RWPE2 (cell line): ENCODE data around the gene OR8K1.

ENCODE experiments used
- ATAC-seq: fragments of 200-7000 bp; cut with Tn5 transposase; 3 replicates; pipeline ENCODE4 v1.9.1; 2021; ENCODE audit warnings: low read depth
- DNase-seq: peaks from one replicate; pipeline ENCODE4 v3.0.0-alpha.2; 2020; ENCODE audit warnings: low spot score
- H3K27ac ChIP-seq: fragments of 450-650 bp; 2 replicates; pipeline ENCODE4 v1.5.1; 2017; ENCODE audit warnings: mild to moderate bottlenecking; ENCODE audit not compliant: poor library complexity, severe bottlenecking
- H3K27me3 ChIP-seq: fragments of 250-450 bp; sonication (Bioruptor Pico); 2 replicates; pipeline ENCODE4 v1.5.1; 2021; ENCODE audit warnings: mild to moderate bottlenecking, moderate library complexity; ENCODE audit not compliant: insufficient read depth, poor library complexity, severe bottlenecking
- H3K36me3 ChIP-seq: fragments of 250-450 bp; sonication (Bioruptor Pico); 2 replicates; pipeline ENCODE4 v1.5.1; 2020; ENCODE audit warnings: low read depth, mild to moderate bottlenecking, moderate library complexity
- H3K4me1 ChIP-seq: fragments of 250-450 bp; sonication (Bioruptor Pico); 2 replicates; pipeline ENCODE4 v1.5.1; 2021; ENCODE audit warnings: mild to moderate bottlenecking, moderate library complexity; ENCODE audit not compliant: insufficient read depth, poor library complexity, severe bottlenecking
- H3K4me3 ChIP-seq: fragments of 250-450 bp; sonication (Bioruptor Pico); 2 replicates; pipeline ENCODE4 v1.5.1; 2021; ENCODE audit warnings: mild to moderate bottlenecking, moderate library complexity; ENCODE audit not compliant: severe bottlenecking
- H3K9me3 ChIP-seq: fragments of 250-450 bp; sonication (Bioruptor Pico); 2 replicates; pipeline ENCODE4 v1.5.1; 2021; ENCODE audit warnings: mild to moderate bottlenecking, moderate library complexity; ENCODE audit not compliant: severe bottlenecking
- CTCF ChIP-seq: fragments of 450-650 bp; IDR thresholded peaks from one replicate; pipeline ENCODE4 v1.5.1; 2017; ENCODE audit warnings: mild to moderate bottlenecking, moderate library complexity; ENCODE audit not compliant: poor library complexity, severe bottlenecking

The OR8K1 gene

GRCh38 chr11:56333156-56333555 is 12.7 kb upstream of the OR8K1 start:
- ATAC-seq (no peak), DNase-seq (no peak)
- no peak overlapping the region for H3K27ac ChIP-seq
- H3K36me3 ChIP-seq: no peaks in the 10 kb centered on the region
- TF ChIP-seq CTCF: no peak
- H3K27me3 ChIP-seq: no peaks in the 10 kb centered on the region
- H3K4me3 ChIP-seq: no peak overlapping the region
- H3K4me1 ChIP-seq: no peaks in the 10 kb centered on the region
- H3K9me3 ChIP-seq: no peaks in the 10 kb centered on the region

- H3K4me1 ChIP-seq: no peaks in the 10 kb centered on the region
- no peak overlapping the region for H3K27ac ChIP-seq
- ATAC-seq (no peak), DNase-seq (no peak)
- H3K9me3 ChIP-seq: no peaks in the 10 kb centered on the region
- no peaks in the 10 kb centered on the region for H3K36me3 ChIP-seq
- TF ChIP-seq CTCF: no peak
- H3K27me3 ChIP-seq: no peaks in the 10 kb centered on the region
- no peak overlapping the region for H3K4me3 ChIP-seq
Measured at GRCh38 chr11:56340289-56340688, 5.5 kb upstream of the OR8K1 start.

GRCh38 chr11:56353991-56354390 is 8.2 kb downstream of the OR8K1 start, which contains the start of gene OR8J1:
Gene OR8J1, plus strand, starts transcription at chr11:56354291. Its CDS starts 5,956 bp downstream, at chr11:56360247.
- TF ChIP-seq CTCF: no peak
- no peak within 1 kb of the TSS for H3K27ac ChIP-seq
- no peaks in the 10 kb centered on the region for H3K36me3 ChIP-seq
- no peaks in the 10 kb centered on the region for H3K27me3 ChIP-seq
- H3K4me1 ChIP-seq: no peaks in the 10 kb centered on the region
- DNase-seq: no peak
- H3K4me3 ChIP-seq: no peak within 1 kb of the TSS
- no peaks in the 10 kb centered on the region for H3K9me3 ChIP-seq
- no peak for ATAC-seq

GRCh38 chr11:56375324-56375723 is 29.5 kb downstream of the OR8K1 start, which contains the start of gene OR8U1:
Gene OR8U1, plus strand, starts transcription at chr11:56375624. Its CDS starts 0 bp downstream, at chr11:56375624.
- no peak for ATAC-seq
- Histone ChIP-seq H3K36me3 (no peaks in the 10 kb centered on the region), H3K4me1 (no peaks in the 10 kb centered on the region), H3K4me3 (no peak within 1 kb of the TSS), H3K9me3 (no peaks in the 10 kb centered on the region), H3K27ac (no peak within 1 kb of the TSS), H3K27me3 (no peaks in the 10 kb centered on the region)
- DNase-seq: no peak
- no peak for TF ChIP-seq CTCF

- ATAC-seq (no peak), DNase-seq (no peak)
- Histone ChIP-seq H3K27ac (no peak overlapping the region), H3K9me3 (no peaks in the 10 kb centered on the region), H3K27me3 (no peaks in the 10 kb centered on the region), H3K4me1 (no peaks in the 10 kb centered on the region), H3K4me3 (no peak overlapping the region), H3K36me3 (no peaks in the 10 kb centered on the region)
- TF ChIP-seq CTCF: no peak
Measured at GRCh38 chr11:56380120-56380519, 34.3 kb downstream of the OR8K1 start.
